GM03348 (cell line): ENCODE data around the gene FHL1.

Experiments used
- DNase-seq: peaks from one replicate; pipeline ENCODE4 v3.0.0; 2012; ENCODE audit warnings: low spot score

Gene FHL1

GRCh38 chrX:136255541-136255940 is 108.2 kb downstream of the FHL1 start:
- peak; percentile 11 for DNase-seq

- DNase-seq: peak; percentile 3
These were observed 108.7 kb downstream of the FHL1 start for GRCh38 chrX:136256026-136256425.

GRCh38 chrX:136258951-136259350 is 111.6 kb downstream of the FHL1 start:
- no peak for DNase-seq

DNA sequence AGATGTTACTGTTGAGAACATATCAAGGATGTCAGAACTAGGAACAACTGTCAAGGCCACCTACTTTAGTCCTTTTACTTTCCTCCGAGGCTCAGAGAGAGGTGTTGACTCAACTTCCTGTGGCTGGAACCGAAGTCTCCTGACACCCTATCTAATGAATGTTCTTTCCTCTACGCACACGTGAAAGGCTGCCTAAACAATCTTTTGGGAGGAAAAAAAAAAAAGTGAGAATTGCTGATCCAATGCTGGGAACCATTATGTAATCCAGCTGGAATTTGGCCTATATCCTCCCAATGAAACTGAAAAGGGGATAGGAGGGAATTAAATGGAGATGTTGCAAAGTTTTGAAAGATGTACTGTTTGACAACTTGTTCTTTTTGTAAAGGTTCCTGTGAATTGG is 112.2 kb downstream of the FHL1 start:
- peak; percentile 32 for DNase-seq

DNA sequence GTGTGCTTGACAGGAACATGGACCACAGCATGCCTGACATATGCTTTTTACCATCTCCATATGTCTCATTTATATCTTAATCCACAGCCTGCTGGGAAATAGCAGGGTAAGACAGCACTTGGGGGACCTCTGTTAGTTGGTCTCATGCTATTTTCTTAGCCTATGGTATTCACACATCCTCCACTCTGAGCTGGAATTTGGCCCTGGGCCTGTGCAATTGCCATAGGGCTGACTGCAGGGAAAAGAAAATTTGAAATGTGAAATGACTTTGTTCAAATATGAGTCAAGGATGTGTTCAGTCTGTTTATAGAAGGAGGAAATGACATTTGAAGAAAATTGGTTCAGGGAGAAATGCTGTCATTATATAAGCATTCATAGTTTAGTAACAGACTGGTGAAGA is 113.4 kb downstream of the FHL1 start:
- DNase-seq: peak; percentile 18
